Measurements from ENCODE around the gene ICAM2.

ICAM2 gene

GRCh38 chr17:63976702-63977101 is 43.7 kb downstream of the ICAM2 start:
- ChIA-PET CTCF (interaction anchor here (1.1 to 5.5 kb wide), 7 partner anchors 8 to 95 kb away, joined by 3 to 26 read pairs (median 3); partner anchors contain the start of genes GH1 and GH2), POLR2A (no interaction called here)
- no peak for TF ChIP-seq CTCF (IDR thresholded peaks at IDR 0.05; ENCODE audit: control extremely low read depth, extremely low read depth, low read depth, missing control alignments)
- no peak for DNase-seq (ENCODE audit: extremely low spot score)

- POLR2A ChIA-PET = no interaction called here
- no peak for DNase-seq (ENCODE audit: extremely low spot score)
- CTCF ChIA-PET = interaction anchor here (0.9 to 5.5 kb wide), 12 partner anchors 10 to 63 kb away, joined by 3 to 26 read pairs (median 4); partner anchors contain the start of gene GH1
- TF ChIP-seq CTCF (IDR thresholded peaks at IDR 0.05; ENCODE audit: control extremely low read depth, extremely low read depth, low read depth, missing control alignments) = no peak
Measured at GRCh38 chr17:63975541-63976092, 44.8 kb downstream of the ICAM2 start.

- no peak for DNase-seq (ENCODE audit: extremely low spot score)
- CTCF ChIA-PET = interaction anchor here (0.8 to 2.3 kb wide), 4 partner anchors 13 to 74 kb away, joined by 3 to 15 read pairs (median 4); partner anchors contain the start of gene GH1
- POLR2A ChIA-PET = no interaction called here
- TF ChIP-seq CTCF (IDR thresholded peaks at IDR 0.05; ENCODE audit: control extremely low read depth, extremely low read depth, low read depth, missing control alignments) = no peak
Measured at GRCh38 chr17:63974594-63975192, 45.7 kb downstream of the ICAM2 start.

- no peak for TF ChIP-seq CTCF (IDR thresholded peaks at IDR 0.05; ENCODE audit: control extremely low read depth, extremely low read depth, low read depth, missing control alignments)
- ChIA-PET POLR2A (no interaction called here), CTCF (interaction anchor here (0.8 to 1.8 kb wide), 3 partner anchors 17 to 73 kb away, joined by 3 to 6 read pairs (median 3); no protein-coding TSS in a partner anchor)
- DNase-seq (ENCODE audit: extremely low spot score) = no peak
Measured at GRCh38 chr17:63973930-63974593, 46.4 kb downstream of the ICAM2 start.

- CTCF ChIA-PET = interaction anchor here (0.9 kb wide), 1 partner anchor 54 kb away, joined by 3 read pairs; no protein-coding TSS in a partner anchor
- POLR2A ChIA-PET = no interaction called here
- no peak for DNase-seq (ENCODE audit: extremely low spot score)
- no peak for TF ChIP-seq CTCF (IDR thresholded peaks at IDR 0.05; ENCODE audit: control extremely low read depth, extremely low read depth, low read depth, missing control alignments)
Measured at GRCh38 chr17:63973247-63973646, 47.2 kb downstream of the ICAM2 start.

- POLR2A ChIA-PET = no interaction called here
- TF ChIP-seq CTCF (IDR thresholded peaks at IDR 0.05; ENCODE audit: control extremely low read depth, extremely low read depth, low read depth, missing control alignments) = no peak
- DNase-seq (ENCODE audit: extremely low spot score) = no peak
- CTCF ChIA-PET = no interaction called here
Measured at GRCh38 chr17:63972796-63973195, 47.6 kb downstream of the ICAM2 start, which contains the start of gene SCN4A. SCN4A (minus strand) TSS chr17:63972918; CDS start chr17:63972841, 77 bp downstream.

All from GM10248 (cell line).